Caki2 (cell line): ENCODE measurements around the gene MC4R. TPM values are rescaled to one million over a fixed set of nuclear protein-coding genes. Genes with fewer than 3 reads are reported as not detected.
A peak's percentile ranks its signal among the peaks of the same experiment; 100 is the strongest.
"Not testable (repeated sequence)": the region's sequence is repeated elsewhere in the genome, so short reads cannot be mapped to it uniquely, and the experiment has no call there.

Experiments
- DNase-seq: peaks from one replicate; pipeline ENCODE4 v3.0.0-alpha.2; 2015; ENCODE audit warnings: low read depth
- in situ Hi-C: cut with HindIII; loops from 2 replicates; pipeline ENCODE4 v1.10.0; 2016; ENCODE audit warnings: low sequenced_read_pairs, low pct_unique_long_range_greater_than_20kb, mixed read lengths
- total RNA-seq: library from RNA; depleted of rRNA; stranded (reverse); fragments of >200 nt; shearing (Covaris generic); gene quantifications from 2 replicates; pipeline ENCODE4 v1.2.3, GENCODE V29; 2014; ENCODE audit warnings: low replicate concordance; rRNA removed

MC4R gene
- total RNA-seq, result not detected in 2 replicates

DNA sequence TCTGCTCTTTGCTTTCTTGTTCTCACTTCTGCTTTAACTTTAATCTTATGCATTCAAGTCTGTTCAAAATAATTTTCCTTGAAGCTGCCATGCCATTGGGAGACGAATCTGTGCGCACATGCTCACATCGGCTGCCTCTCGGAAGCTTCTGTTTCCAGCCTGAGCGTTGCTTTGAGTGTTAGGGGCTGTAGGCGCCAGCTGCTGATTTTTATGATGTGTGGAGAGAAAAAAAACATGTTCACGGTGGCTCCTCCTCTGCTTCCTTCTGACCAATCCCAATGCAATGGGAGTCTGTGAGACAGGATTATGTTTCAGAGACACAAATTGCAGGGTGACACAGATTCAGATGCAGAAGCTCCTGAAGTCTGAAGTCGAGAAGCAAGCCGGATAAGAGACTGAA lies at the start of gene MC4R:
MC4R (minus strand) TSS at position 180 of the 400 bp plus-strand sequence. CDS start 426 bp downstream, outside the sequence.
- in situ Hi-C loops, result no loop called here
- DNase-seq, result peak; percentile 54

DNA sequence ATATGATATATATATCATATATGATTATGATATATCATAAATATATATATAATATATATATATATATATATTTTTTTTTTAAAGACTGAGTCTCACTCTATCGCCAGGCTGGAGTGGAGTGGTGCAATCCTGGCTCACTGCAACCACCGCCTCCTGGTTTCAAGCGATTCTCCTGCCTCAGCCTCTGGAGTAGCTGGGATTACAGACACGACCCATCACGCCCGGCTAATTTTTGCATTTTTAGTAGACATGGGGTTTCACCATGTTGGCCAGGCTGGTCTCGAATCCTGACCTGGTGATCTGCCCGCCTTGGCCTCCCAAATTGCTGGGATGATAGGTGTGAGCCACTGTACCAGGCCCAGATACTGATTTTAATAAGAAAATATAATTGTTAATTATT lies 49.7 kb upstream of the MC4R start:
- DNase-seq, in situ Hi-C loops: not testable (repeated sequence)

DNA sequence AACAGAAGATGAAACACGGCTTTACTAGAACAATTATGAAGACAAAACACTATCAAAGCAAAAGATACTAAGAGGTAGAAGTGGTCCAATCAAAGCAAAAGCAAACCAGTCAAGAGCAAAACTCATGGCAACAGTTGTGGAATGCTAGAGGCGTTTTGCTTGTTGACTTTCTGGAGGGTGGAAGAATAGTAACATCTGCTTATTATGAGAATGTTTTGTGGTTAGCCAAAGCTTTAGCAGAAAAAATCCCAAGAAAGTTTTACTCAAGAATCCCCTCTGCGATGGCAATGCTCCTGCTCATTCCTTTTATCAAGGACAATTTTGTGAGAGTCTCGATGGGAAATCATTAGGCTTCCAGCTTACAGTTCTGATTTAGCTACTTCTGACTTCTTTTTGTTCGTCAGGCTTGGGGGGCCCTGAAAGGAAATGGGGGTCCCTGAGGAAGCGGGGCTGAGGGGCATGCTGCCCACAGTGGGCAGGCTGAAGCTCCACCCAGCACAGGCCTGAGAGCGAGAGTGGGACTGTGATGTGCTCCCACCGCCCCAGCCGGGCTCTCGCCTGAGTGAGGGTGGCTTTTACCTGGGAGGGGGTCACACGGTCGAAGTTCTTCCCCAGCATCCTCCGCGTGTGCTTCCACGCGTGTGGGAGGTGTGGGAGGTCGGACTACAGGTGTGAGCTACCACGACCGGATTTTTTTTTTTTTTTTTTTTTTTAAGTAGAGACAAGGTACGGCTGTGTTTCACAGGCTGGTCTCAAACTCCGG lies 49.0 kb upstream of the MC4R start:
- DNase-seq, result no peak

DNA sequence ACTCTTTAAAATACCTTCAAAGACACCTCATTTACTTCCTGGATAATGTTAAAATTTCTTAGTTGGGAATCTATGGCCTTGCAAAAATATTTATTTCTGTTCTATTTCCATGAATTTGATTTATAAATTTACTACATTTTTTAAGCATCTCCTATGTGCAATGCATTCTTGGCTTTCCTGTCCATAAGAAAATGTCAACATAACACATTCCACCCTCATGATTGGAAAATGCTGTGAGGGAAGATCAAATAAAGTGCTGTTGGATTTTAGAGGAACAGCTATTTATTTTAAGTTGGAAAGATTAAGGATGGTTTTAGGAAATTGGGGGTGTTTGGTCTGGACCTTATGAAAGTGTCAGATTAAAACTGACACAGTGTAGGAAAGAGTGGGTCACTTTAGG lies 45.4 kb upstream of the MC4R start:
- in situ Hi-C loops, result no loop called here
- no peak for DNase-seq

More for the DNA sequence above, 49.0 kb upstream of the MC4R start:
- in situ Hi-C loops, result no loop called here

DNA sequence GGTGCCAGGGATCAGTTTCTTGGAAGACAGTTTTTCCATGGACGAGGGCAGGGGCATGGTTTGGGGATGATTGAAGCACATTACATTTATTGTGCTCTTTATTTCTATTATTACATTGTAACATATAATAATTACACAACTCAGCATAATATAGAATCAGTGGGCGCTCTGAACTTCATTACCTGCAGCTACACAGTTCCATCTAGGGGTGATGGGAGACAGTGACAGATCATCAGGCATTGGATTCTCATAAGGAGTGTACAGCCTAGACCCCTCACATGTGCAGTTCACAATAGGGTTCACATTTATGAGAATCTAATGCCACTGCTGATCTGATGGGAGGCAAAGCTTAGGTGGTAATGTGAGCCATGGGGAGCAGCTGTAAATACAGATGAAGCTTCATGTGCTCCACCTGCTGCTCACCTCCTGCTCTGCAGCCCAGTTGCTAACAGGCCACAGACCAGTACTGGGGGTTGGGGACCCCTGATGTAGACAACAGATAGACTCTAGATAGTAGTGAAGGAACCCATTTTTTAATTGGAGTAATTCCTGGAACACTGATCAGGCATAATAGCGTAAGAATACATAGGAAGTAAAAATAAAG lies 41.5 kb upstream of the MC4R start:
- in situ Hi-C loops, result no loop called here
- no peak for DNase-seq

DNA sequence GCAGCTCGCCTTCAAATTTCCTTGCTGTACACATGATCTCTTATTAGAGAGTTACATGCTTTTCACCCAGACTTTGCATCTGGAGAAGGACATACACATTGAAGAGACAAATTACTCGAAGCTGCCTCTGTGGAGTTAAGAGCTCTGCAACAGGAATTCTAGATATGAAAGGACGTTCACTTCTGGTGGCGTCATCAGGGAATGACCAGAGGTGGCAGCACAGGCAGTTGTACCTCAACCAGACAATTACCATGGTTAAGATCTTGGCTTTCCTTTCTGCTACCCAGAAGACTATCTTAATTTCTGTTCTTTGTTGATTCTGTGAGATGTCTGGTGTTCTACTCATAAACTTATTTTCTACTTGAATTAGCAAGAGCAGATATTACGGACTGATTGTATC lies 39.1 kb upstream of the MC4R start:
- no peak for DNase-seq
- in situ Hi-C loops, result no loop called here

DNA sequence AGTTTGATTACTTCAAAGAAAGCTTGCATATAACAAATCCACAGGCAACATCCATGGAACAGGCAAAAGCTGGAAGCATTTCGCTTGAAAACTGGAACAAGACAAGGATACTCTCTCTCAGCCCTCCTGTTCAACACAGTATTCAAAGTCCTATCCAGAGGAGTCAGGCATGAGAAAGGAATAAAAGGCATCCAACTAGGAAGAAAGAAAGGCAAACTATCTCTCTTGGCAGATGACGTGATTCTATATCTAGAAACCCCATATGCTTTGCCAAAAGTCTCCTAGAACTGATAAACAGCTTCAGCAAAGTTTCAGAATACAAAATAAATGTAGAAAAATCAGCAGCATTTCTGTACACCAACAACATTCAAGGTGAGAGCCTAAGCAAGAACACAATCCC lies 34.1 kb upstream of the MC4R start:
- in situ Hi-C loops, result no loop called here
- no peak for DNase-seq

DNA sequence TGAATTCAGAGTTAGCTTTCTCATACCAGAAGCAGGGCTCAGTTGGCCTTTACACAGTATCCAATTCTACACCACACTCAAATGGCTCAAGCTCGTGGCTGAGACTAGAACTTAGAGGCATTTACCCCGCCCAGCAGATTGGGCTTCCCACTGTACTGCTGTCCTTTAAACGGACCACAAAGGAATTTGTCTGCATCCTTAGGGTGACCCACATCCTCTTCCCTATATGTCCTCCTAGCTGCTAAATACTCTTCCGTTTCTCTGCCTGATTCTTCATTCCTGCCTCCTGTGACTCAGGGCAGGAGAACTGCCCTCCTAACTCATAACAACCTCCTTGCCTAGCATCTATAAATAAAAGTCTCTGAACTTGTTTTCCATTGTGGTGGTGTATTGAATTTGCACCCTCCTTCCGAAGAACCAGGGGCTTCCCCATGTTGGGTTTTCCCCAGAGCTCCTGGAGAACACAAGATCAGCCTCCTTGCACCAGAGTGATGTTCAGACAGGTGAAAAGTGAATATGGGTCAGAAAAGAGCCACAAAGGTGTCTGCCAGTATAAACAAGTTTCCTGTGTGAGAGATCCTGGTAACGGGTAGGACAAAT lies 32.0 kb upstream of the MC4R start:
- no peak for DNase-seq
- in situ Hi-C loops, result no loop called here

DNA sequence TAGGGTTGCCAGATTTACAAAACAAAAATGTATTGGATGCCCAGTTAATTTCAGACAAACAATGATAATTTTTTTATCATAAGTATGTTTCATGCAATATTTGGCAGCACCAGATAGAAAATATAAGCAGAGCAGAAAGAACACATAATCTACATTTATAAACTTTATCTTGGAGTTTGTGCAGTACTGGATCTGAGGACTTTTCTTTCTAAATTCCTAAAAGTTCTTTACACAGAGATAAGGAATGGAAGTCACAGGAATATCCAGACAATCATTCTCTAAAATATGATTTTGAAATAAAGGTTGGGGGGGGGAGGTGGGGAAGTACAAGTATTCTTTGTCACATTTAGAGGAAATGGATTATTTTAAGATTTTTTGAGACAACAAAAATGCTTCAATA lies 28.8 kb upstream of the MC4R start:
- no peak for DNase-seq
- in situ Hi-C loops, result no loop called here

DNA sequence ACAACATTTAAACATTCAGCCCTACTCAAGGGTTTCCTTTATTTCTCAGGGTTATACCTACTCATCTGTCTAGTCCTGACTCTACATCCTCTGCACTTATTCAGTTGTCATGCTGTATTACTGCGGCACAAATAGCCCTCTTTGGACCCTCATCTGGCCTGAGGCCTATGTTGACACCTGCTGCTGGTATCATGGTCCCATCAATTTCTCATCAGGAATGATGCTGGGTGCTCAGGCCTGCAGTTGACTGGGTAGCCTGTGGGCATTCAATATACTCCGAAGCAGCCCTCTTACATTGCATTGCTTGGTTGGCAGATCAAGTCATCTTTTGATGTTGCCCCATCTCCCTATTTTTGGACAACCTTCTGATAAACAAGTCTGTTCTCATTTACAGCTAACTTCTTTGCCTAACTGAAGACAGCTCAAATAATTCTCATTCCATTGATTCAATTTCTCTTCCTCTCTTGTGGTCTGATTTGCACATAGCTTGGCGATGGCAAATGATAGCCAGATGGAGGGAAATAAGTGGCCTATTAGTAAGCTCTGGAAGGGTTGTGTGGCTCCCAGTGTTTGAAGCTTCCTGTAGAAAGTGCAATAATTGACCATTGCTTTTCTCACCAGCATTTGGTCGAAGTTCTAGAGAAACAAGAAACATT lies 19.1 kb upstream of the MC4R start:
- no peak for DNase-seq
- in situ Hi-C loops, result no loop called here

DNA sequence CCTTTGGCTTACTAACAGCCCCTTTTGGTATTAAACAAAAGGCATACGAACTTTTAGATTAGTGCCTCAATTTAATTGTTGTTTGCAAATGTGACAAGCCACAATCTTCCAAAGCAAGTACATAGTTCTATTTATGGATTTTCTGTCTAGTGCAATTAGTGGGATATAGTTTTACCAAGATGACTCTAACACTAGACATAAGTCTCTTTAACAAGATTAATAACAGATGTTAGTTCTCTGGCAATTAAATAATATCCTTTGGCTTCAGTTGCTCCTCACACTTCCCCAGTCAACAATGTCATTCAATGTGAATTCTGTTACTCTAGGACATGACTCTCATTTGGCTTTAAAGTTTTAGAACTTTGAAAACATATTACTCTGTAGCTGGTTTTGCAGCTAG lies 16.7 kb upstream of the MC4R start:
- DNase-seq, result no peak
- in situ Hi-C loops, result no loop called here

DNA sequence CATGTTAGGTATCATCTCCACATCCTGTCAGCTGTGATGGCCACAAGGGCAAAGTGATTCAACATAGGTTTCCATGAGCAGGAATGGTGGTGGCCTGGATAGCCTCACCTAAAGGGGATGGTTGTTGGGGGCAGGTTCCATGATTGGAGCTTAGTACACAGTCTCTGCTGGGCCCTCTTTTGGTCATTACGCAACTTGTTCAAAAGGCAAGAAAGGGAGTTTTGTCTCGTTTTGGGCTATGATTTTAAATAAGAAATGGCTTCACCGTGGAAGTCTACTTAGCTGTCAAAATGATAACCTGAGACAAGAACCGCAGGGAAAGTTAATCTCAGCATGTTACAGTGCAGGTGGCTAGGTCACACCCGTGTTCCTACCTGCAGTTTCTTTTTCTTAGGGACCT lies 13.1 kb upstream of the MC4R start:
- DNase-seq, result no peak
- in situ Hi-C loops, result no loop called here

DNA sequence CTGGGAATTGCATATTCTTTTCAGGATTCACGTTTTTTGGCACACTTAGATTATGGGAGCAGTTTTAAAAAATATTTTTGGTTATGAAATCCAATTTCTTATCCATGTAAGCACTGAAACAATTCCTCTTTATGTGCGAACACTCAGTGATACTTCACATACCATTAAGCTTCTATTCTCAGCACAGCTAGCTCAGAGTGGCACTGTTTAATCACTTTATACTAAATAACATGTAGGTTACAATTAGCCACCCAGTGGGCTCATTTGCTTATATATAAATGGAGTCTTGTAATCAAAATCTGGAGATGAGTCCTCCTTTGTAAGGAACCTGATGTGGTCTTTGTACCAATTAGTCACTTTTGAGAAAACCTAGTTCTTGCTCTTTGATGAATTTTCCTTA lies 11.3 kb upstream of the MC4R start:
- in situ Hi-C loops, result no loop called here
- no peak for DNase-seq

DNA sequence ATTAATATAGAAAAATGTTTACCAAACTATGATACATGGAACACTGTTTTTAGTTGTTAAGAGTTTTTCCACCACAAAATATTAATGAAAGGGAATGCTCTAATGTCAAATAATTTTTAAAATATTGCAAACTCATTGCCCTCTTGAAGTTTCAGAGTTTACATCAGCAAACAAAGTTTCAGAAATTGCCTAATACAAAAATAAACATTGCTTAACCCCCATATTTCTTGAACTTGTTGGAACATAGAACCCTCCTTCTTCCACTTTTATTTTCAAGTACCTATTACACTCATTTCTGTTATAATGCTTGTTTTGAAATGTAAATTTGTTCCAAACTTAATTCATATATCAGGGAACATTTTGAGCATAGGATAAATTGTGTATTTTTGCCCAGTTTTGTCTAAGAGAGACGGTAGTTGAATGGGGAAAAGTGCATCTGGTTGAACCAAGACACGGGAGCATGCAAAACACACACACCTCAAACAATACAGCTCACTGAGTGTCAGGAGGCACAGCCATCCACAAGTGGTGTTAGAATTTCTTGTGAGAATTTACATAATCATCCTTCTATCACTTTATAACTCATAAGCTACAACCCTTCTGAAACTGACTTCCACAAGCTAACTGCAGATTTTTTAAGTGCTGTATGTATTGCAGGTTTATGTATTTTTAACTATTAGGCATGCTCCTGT lies 5.3 kb upstream of the MC4R start:
- in situ Hi-C loops, result no loop called here
- DNase-seq, result no peak

DNA sequence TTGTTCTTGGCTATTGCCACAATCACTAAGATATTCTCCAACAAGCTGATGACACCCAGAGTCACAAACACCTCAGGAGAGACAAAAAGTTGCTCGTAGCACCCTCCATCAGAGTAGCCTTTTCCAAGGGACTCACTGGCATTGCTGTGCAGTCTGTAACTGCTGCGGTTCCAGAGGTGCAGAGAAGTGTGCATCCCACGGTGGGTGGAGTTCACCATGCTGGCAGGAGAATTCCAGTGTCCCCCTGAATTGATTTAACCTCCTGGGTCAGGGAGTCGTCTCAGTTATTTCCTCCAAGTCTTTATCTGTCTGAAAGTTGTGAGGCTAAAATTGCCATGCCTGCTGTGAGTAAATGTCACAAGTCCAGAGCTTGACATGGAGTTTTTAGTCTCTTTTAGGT lies 443 bp downstream of the MC4R start:
- DNase-seq, result no peak
- in situ Hi-C loops, result no loop called here

DNA sequence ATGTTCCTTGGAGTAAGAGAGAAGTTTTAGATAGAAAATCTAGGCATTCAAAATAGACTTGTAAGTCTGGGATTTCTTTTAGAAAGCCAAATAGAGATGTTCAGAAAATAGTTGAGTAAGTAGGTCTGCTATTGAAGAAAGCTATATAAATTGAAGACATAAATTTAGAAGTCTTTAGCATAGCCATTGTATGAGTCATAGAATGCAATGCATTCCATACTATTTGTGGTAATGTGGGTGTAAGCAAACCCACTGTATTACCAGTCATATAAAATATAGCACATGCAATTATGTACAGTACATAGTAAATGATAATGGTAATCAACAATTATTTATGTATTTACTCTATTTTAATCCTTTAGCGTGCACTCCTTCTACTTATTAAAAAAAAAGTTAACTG lies 14.1 kb downstream of the MC4R start:
- DNase-seq, result no peak
- in situ Hi-C loops, result no loop called here

DNA sequence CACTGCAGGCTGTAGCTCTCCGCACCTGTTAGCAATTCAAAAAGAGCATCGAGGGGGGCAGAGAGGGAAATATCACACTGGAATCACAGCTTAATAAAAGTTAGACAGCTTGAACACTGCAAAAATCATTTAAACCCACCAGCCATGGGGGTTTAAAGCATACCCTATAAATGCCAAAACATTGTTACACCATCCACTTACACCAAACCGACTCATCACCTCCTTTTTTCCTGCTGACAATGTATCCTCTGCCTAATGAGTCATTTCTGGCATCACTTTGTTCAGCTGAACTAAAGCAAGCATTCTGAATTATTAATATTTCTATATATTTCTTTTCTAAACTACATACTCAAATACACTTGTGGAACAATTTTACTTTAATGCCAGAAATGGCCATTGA lies 21.6 kb downstream of the MC4R start:
- in situ Hi-C loops, result no loop called here
- DNase-seq, result no peak

DNA sequence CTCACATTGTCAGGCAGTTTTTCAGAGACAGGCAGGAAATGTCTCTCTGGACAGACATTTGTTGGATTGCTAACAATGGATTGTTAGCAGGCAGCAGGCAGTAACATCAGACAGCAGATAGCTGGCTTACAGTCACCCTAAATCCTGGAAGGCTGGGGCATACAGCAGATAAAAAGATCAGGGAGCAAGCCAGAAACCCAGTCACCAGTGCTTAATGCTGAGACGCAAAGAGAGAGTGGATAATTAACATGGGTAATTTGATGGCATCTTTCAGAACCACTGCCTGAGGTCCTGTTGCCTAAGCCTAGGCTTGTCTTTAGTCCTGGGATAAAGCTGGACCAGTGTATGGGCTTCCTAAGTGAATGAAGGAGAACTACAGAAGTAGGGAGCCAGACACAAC lies 22.4 kb downstream of the MC4R start:
- no peak for DNase-seq
- in situ Hi-C loops, result no loop called here
